WTC11 (cell line): ENCODE results near the gene POPDC3. TPM values are rescaled to one million over a fixed set of nuclear protein-coding genes. Genes with fewer than 3 reads are reported as not detected.

Experiments used
- ATAC-seq: fragments of 200-7000 bp; cut with Tn5 transposase; 2 replicates; pipeline ENCODE4 v1.10.0; 2021; ENCODE audit warnings: mild to moderate bottlenecking, moderate library complexity
- CTCF ChIA-PET: fragments of 300-600 bp; sonication (Branson Sonifier 250); formaldehyde crosslinking; loops from one replicate; lab custom pipeline; 2021; ENCODE audit warnings: antibody characterized with exemption; lab: Charles Lee
- POLR2A ChIA-PET: fragments of 350-600 bp; sonication (Branson Sonifier 250); formaldehyde crosslinking; loops from one replicate; lab custom pipeline; 2021; ENCODE audit warnings: antibody characterized with exemption; lab: Charles Lee
- DNase-seq: peaks from one replicate; pipeline ENCODE4 v3.0.0; 2021; ENCODE audit warnings: low spot score
- H3K27ac Mint-ChIP-seq: 2 replicates; pipeline ENCODE4 v1.8.0; 2021; ENCODE audit warnings: mixed read lengths
- H3K27me3 Mint-ChIP-seq: 2 replicates; pipeline ENCODE4 v1.8.0; 2021; ENCODE audit warnings: low read depth, mild to moderate bottlenecking, moderate library complexity, mixed read lengths
- H3K36me3 Mint-ChIP-seq: 2 replicates; pipeline ENCODE4 v1.8.0; 2021; ENCODE audit warnings: mixed read lengths
- H3K4me1 Mint-ChIP-seq: 2 replicates; pipeline ENCODE4 v1.8.0; 2022; ENCODE audit warnings: mixed read lengths
- H3K4me3 Mint-ChIP-seq: 2 replicates; pipeline ENCODE4 v1.8.0; 2021; ENCODE audit warnings: mild to moderate bottlenecking, moderate library complexity, mixed read lengths
- H3K9me3 Mint-ChIP-seq: 2 replicates; pipeline ENCODE4 v1.8.0; 2021; ENCODE audit warnings: mixed read lengths
- ATF3 ChIP-seq: sonication (generic); formaldehyde crosslinking; conservative IDR thresholded peaks from 2 replicates; pipeline ENCODE4 v1.8.1; 2022; ENCODE audit warnings: mild to moderate bottlenecking, missing genetic modification reagents
- ATF6 ChIP-seq: sonication (generic); formaldehyde crosslinking; IDR thresholded peaks from 2 replicates; pipeline ENCODE4 v1.8.1; 2023; ENCODE audit warnings: mild to moderate bottlenecking, missing genetic modification reagents
- E2F1 ChIP-seq: sonication (generic); formaldehyde crosslinking; IDR thresholded peaks from 2 replicates; pipeline ENCODE4 v1.8.0; 2022; ENCODE audit warnings: mild to moderate bottlenecking, missing genetic modification reagents
- E2F4 ChIP-seq: sonication (generic); formaldehyde crosslinking; IDR thresholded peaks from 2 replicates; pipeline ENCODE4 v1.8.1; 2022; ENCODE audit warnings: low read depth, mild to moderate bottlenecking, moderate library complexity, missing genetic modification reagents, borderline replicate concordance
- E2F5 ChIP-seq: sonication (generic); formaldehyde crosslinking; IDR thresholded peaks from 2 replicates; pipeline ENCODE4 v1.8.1; 2022; ENCODE audit warnings: mild to moderate bottlenecking, moderate library complexity, missing genetic modification reagents
- ESRRA ChIP-seq: sonication (generic); formaldehyde crosslinking; IDR thresholded peaks from 2 replicates; pipeline ENCODE4 v1.8.1; 2022; ENCODE audit warnings: mild to moderate bottlenecking, missing genetic modification reagents, borderline replicate concordance
- FOXK1 ChIP-seq: sonication (generic); formaldehyde crosslinking; IDR thresholded peaks from 2 replicates; pipeline ENCODE4 v1.8.0; 2022; ENCODE audit warnings: mild to moderate bottlenecking, moderate library complexity, missing genetic modification reagents
- GRHL2 ChIP-seq: fragments of 250-450 bp; sonication (Bioruptor Pico); IDR thresholded peaks from 2 replicates; pipeline ENCODE4 v1.8.0; 2022; ENCODE audit warnings: mild to moderate bottlenecking, moderate library complexity; ENCODE audit not compliant: insufficient replicate concordance, severe bottlenecking
- HMGA2 ChIP-seq: fragments of 250-450 bp; sonication (Bioruptor Pico); IDR thresholded peaks from 2 replicates; pipeline ENCODE4 v1.4.0; 2021; ENCODE audit warnings: mild to moderate bottlenecking, moderate library complexity
- HMGXB4 ChIP-seq: sonication (generic); formaldehyde crosslinking; IDR thresholded peaks from 2 replicates; pipeline ENCODE4 v1.8.1; 2023; ENCODE audit warnings: mild to moderate bottlenecking, moderate library complexity, missing genetic modification reagents
- IRF1 ChIP-seq: sonication (generic); formaldehyde crosslinking; IDR thresholded peaks from 2 replicates; pipeline ENCODE4 v1.8.0; 2023; ENCODE audit warnings: missing genetic modification reagents
- MAX ChIP-seq: sonication (generic); formaldehyde crosslinking; IDR thresholded peaks from 2 replicates; pipeline ENCODE4 v1.8.0; 2022; ENCODE audit warnings: mild to moderate bottlenecking, missing genetic modification reagents
- MLX ChIP-seq: sonication (generic); formaldehyde crosslinking; IDR thresholded peaks from 2 replicates; pipeline ENCODE4 v1.8.1; 2023; ENCODE audit warnings: mild to moderate bottlenecking, missing genetic modification reagents, moderate library complexity
- MYBL2 ChIP-seq: sonication (generic); formaldehyde crosslinking; IDR thresholded peaks from 2 replicates; pipeline ENCODE4 v1.8.1; 2023; ENCODE audit warnings: mild to moderate bottlenecking, moderate library complexity, missing genetic modification reagents
- TEAD1 ChIP-seq: sonication (generic); formaldehyde crosslinking; IDR thresholded peaks from 2 replicates; pipeline ENCODE4 v1.8.0; 2022; ENCODE audit warnings: mild to moderate bottlenecking, missing genetic modification reagents
- TEAD4 ChIP-seq: sonication (generic); formaldehyde crosslinking; IDR thresholded peaks from 2 replicates; pipeline ENCODE4 v1.8.0; 2022; ENCODE audit warnings: mild to moderate bottlenecking, missing genetic modification reagents
- ZMAT4 ChIP-seq: fragments of 250-450 bp; sonication (Bioruptor Pico); IDR thresholded peaks from 2 replicates; pipeline ENCODE4 v1.9.0; 2021; ENCODE audit warnings: mild to moderate bottlenecking
- ZNF281 ChIP-seq: sonication (generic); formaldehyde crosslinking; IDR thresholded peaks from 2 replicates; pipeline ENCODE4 v1.8.0; 2023; ENCODE audit warnings: mild to moderate bottlenecking, missing genetic modification reagents
- ZNF317 ChIP-seq: sonication (generic); formaldehyde crosslinking; IDR thresholded peaks from 2 replicates; pipeline ENCODE4 v1.8.1; 2023; ENCODE audit warnings: low read depth, mild to moderate bottlenecking, moderate library complexity, missing genetic modification reagents, borderline replicate concordance
- ZNF671 ChIP-seq: fragments of 250-450 bp; sonication (Bioruptor Pico); IDR thresholded peaks from 2 replicates; pipeline ENCODE4 v1.8.0; 2021; ENCODE audit warnings: mild to moderate bottlenecking
- total RNA-seq: library from RNA; stranded (reverse); gene quantifications from 3 replicates; pipeline ENCODE4 v1.2.3, GENCODE V29; 2021

Gene POPDC3
- total RNA-seq, 1 experiment from 2014 or later: 2.7 TPM

- ChIA-PET CTCF (no interaction called here), POLR2A (no interaction called here)
- H3K27ac Mint-ChIP-seq: no peak overlapping the region
- no peaks in the 10 kb centered on the region for H3K9me3 Mint-ChIP-seq
- H3K4me3 Mint-ChIP-seq: no peak overlapping the region
- TF ChIP-seq E2F4 (CRISPR knock-in tag) (no peak), ATF6 (no peak), TEAD1 (CRISPR knock-in tag) (no peak), MLX (CRISPR knock-in tag) (no peak), MAX (CRISPR knock-in tag) (no peak), IRF1 (CRISPR knock-in tag) (no peak), FOXK1 (no peak), E2F1 (CRISPR knock-in tag) (no peak), ZNF671 (no peak)
- no peaks in the 10 kb centered on the region for H3K27me3 Mint-ChIP-seq
- ATAC-seq (no peak), DNase-seq (no peak)
- H3K36me3 Mint-ChIP-seq: no peaks in the 10 kb centered on the region
- H3K4me1 Mint-ChIP-seq: peaks cover 11% of the 10 kb centered on the region
Measured at GRCh38 chr6:105167914-105168313, 11.9 kb downstream of the POPDC3 start.

GRCh38 chr6:105164418-105164817 is 15.4 kb downstream of the POPDC3 start:
- no peaks in the 10 kb centered on the region for H3K36me3 Mint-ChIP-seq
- H3K27me3 Mint-ChIP-seq: no peaks in the 10 kb centered on the region
- ChIA-PET POLR2A (no interaction called here), CTCF (interaction anchor here (1.1 to 1.2 kb wide), 2 partner anchors 70 to 77 kb away, joined by 3 read pairs; no protein-coding TSS in a partner anchor)
- H3K27ac Mint-ChIP-seq: no peak overlapping the region
- H3K4me1 Mint-ChIP-seq: peaks cover 11% of the 10 kb centered on the region
- ATAC-seq (no peak), DNase-seq (no peak)
- no peaks in the 10 kb centered on the region for H3K9me3 Mint-ChIP-seq
- no peak overlapping the region for H3K4me3 Mint-ChIP-seq
- TF ChIP-seq E2F5: no peak
- no peak for TF ChIP-seq ZMAT4
- TF ChIP-seq ATF6: no peak
- TF ChIP-seq GRHL2 (CRISPR knock-in tag): no peak
- no peak for TF ChIP-seq HMGXB4 (CRISPR knock-in tag)
- no peak for TF ChIP-seq ZNF281 (CRISPR knock-in tag)
- no peak for TF ChIP-seq MYBL2 (CRISPR knock-in tag)
- no peak for TF ChIP-seq HMGA2 (CRISPR knock-in tag)
- TF ChIP-seq ATF3 (CRISPR knock-in tag): no peak
- no peak for TF ChIP-seq TEAD4 (CRISPR knock-in tag)
- TF ChIP-seq ZNF317 (CRISPR knock-in tag): no peak
- no peak for TF ChIP-seq ESRRA
- TF ChIP-seq ZNF671: no peak
